Keratinocyte (primary cell): ENCODE measurements around the gene PCDH1. TPM values are rescaled to one million over a fixed set of nuclear protein-coding genes. Genes with fewer than 3 reads are reported as not detected.

Experiments
- DNase-seq: peaks from one replicate; pipeline ENCODE4 v3.0.0-alpha.2; 2011; ENCODE audit warnings: low read depth, missing footprints, low spot score
- FAIRE-seq: peaks from 2 replicates; lab custom pipeline; 2011; peaks lifted over from hg19 to GRCh38; lab: Jason Lieb, UNC
- H2AFZ ChIP-seq: 2 replicates; pipeline ENCODE4 v1.6.0; 2012; ENCODE audit warnings: low read length, control low read depth, inconsistent platforms; ENCODE audit not compliant: control insufficient read depth
- H3K27ac ChIP-seq: 2 replicates; pipeline ENCODE4 v1.5.1; 2011; ENCODE audit warnings: low read length; ENCODE audit not compliant: control insufficient read depth, insufficient read depth
- H3K27me3 ChIP-seq: 3 replicates; pipeline ENCODE4 v1.6.0; 2011; ENCODE audit warnings: low read length; ENCODE audit not compliant: control insufficient read depth, insufficient read depth; ENCODE audit errors: extremely low read depth
- H3K36me3 ChIP-seq, 2 experiments: 2 replicates in 1 of 2; 3 replicates in 1 of 2; pipeline ENCODE4 v1.5.1; 2011; ENCODE audit warnings: low read length in 2 of 2, mild to moderate bottlenecking in 1 of 2; ENCODE audit not compliant: control insufficient read depth in 2 of 2, insufficient read depth in 2 of 2; ENCODE audit errors: extremely low read depth in 1 of 2
- H3K4me1 ChIP-seq: 3 replicates; pipeline ENCODE4 v1.5.1; 2011; ENCODE audit warnings: low read length; ENCODE audit not compliant: control insufficient read depth, insufficient read depth; ENCODE audit errors: extremely low read depth
- H3K4me2 ChIP-seq: 3 replicates; pipeline ENCODE4 v1.6.0; 2011; ENCODE audit warnings: low read depth, low read length; ENCODE audit not compliant: control insufficient read depth, insufficient read depth; ENCODE audit errors: extremely low read depth
- H3K4me3 ChIP-seq, 3 experiments: fragments of 200-600 bp in 1 of 3; sonication (generic) in 1 of 3; 2 replicates in 2 of 3; 3 replicates in 1 of 3; pipeline ENCODE4 v1.5.1; 2011 to 2016; ENCODE audit warnings: low read length in 3 of 3, mild to moderate bottlenecking in 3 of 3, control low read depth in 2 of 3, inconsistent platforms in 1 of 3, low read depth in 1 of 3, mixed read lengths in 1 of 3, mixed run types in 1 of 3, moderate library complexity in 1 of 3; ENCODE audit not compliant: control insufficient read depth in 2 of 3, insufficient read depth in 2 of 3; ENCODE audit errors: extremely low read depth in 1 of 3
- H3K79me2 ChIP-seq: 2 replicates; pipeline ENCODE4 v1.6.0; 2012; ENCODE audit warnings: low read length; ENCODE audit not compliant: control insufficient read depth, insufficient read depth
- H3K9ac ChIP-seq: 3 replicates; pipeline ENCODE4 v1.6.0; 2011; ENCODE audit warnings: low read length; ENCODE audit not compliant: control insufficient read depth, insufficient read depth; ENCODE audit errors: extremely low read depth
- H3K9me1 ChIP-seq: 3 replicates; pipeline ENCODE4 v1.6.0; 2011; ENCODE audit warnings: low read length; ENCODE audit not compliant: control insufficient read depth, insufficient read depth; ENCODE audit errors: extremely low read depth
- H3K9me3 ChIP-seq: 2 replicates; pipeline ENCODE4 v1.5.1; 2012; ENCODE audit warnings: low read depth, low read length; ENCODE audit not compliant: control insufficient read depth
- H4K20me1 ChIP-seq: 3 replicates; pipeline ENCODE4 v1.6.0; 2011; ENCODE audit warnings: low read length; ENCODE audit not compliant: control insufficient read depth, insufficient read depth; ENCODE audit errors: extremely low read depth
- EZH2 ChIP-seq: IDR thresholded peaks from one replicate; pipeline ENCODE4 v1.6.1; 2012; ENCODE audit warnings: inconsistent platforms, mild to moderate bottlenecking, low read length, moderate library complexity
- dilution Hi-C: fragments of 300-500 bp; cut with MboI; formaldehyde crosslinking; loops from one replicate; pipeline ENCODE4 v1.7.0; 2020; ENCODE audit warnings: low sequenced_read_pairs; ENCODE audit not compliant: extremely low pct_ligation_motif_present
- polyA plus RNA-seq, 5 experiments: library from polyadenylated mRNA; depleted of rRNA in 3 of 5; stranded (reverse) in 3 of 5; stranded (forward) in 1 of 5; unstranded in 1 of 5; fragments of >200 nt; gene quantifications; 1 replicate in 1 of 5; 2 replicates in 3 of 5; 3 replicates in 1 of 5; pipeline versions ENCODE4 v1.2.1 to v1.2.3, GENCODE V29; 2011 to 2012; ENCODE audit warnings: missing spikeins in 2 of 5, low read depth in 1 of 5, low replicate concordance in 1 of 5
- TF ChIP-seq, protein P1 (sequence below), 3 experiments: IDR thresholded peaks in 1 of 3; conservative IDR thresholded peaks in 1 of 3; optimal IDR thresholded peaks in 1 of 3; 2 replicates in 2 of 3; 3 replicates in 1 of 3; pipeline versions ENCODE3 to v1.5.1; 2011; ENCODE audit warnings: low read length in 3 of 3, mild to moderate bottlenecking in 3 of 3, moderate library complexity in 2 of 3, control low read depth in 1 of 3, inconsistent platforms in 1 of 3; ENCODE audit not compliant: insufficient read depth in 2 of 3; ENCODE audit errors: extremely low read depth in 1 of 3

Gene PCDH1
- polyA plus RNA-seq, 1 donor (not counting 4 experiments of a cell fraction or from before 2014, with no cell fraction given): 10.0 TPM

DNA sequence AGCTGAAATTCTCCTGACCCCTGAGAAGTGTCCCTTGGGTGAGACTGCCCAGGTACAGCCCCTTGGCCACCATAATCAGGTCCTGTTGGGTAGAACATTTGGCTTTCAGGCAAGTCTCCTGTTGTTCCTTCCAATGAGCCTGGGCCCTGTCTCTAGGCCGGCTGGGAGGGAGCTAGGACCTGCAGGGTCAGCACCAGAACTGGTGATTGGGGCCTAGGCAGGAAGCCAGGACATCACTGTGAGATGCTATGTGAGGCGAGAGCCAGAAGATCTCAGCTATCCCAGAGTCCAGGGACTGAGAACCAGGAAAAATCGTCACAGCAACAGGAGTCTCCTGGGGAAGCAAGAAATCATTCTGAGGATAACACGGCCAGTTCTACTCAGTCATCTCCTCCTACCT, 51.5 kb downstream of the PCDH1 start:
- Histone ChIP-seq H4K20me1 (no peaks in the 10 kb centered on the region), H3K4me2 (no peak overlapping the region), H3K27me3 (peaks cover 10% of the 10 kb centered on the region), H3K79me2 (no peaks in the 10 kb centered on the region), H3K9me3 (no peaks in the 10 kb centered on the region), H3K4me1 (peaks cover 5% of the 10 kb centered on the region), H3K36me3 (no peaks in the 10 kb centered on the region), H3K9me1 (no peaks in the 10 kb centered on the region), H3K27ac (no peak overlapping the region), H3K9ac (no peak overlapping the region), H2AFZ (no peak overlapping the region), H3K4me3 (no peak overlapping the region)
- no peak for FAIRE-seq
- TF ChIP-seq EZH2: no peak
- TF ChIP-seq, protein P1, sequence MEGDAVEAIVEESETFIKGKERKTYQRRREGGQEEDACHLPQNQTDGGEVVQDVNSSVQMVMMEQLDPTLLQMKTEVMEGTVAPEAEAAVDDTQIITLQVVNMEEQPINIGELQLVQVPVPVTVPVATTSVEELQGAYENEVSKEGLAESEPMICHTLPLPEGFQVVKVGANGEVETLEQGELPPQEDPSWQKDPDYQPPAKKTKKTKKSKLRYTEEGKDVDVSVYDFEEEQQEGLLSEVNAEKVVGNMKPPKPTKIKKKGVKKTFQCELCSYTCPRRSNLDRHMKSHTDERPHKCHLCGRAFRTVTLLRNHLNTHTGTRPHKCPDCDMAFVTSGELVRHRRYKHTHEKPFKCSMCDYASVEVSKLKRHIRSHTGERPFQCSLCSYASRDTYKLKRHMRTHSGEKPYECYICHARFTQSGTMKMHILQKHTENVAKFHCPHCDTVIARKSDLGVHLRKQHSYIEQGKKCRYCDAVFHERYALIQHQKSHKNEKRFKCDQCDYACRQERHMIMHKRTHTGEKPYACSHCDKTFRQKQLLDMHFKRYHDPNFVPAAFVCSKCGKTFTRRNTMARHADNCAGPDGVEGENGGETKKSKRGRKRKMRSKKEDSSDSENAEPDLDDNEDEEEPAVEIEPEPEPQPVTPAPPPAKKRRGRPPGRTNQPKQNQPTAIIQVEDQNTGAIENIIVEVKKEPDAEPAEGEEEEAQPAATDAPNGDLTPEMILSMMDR (optimal IDR thresholded peaks at IDR 0.05 in 1 of 3, IDR thresholded peaks at IDR 0.05 in 1 of 3, conservative IDR thresholded peaks at IDR 0.05 in 1 of 3; ENCODE audit: extremely low read depth in 1 of 3, insufficient read depth in 2 of 3, low read length in 3 of 3): no peak
- dilution Hi-C loops: no loop called here
- no peak for DNase-seq

DNA sequence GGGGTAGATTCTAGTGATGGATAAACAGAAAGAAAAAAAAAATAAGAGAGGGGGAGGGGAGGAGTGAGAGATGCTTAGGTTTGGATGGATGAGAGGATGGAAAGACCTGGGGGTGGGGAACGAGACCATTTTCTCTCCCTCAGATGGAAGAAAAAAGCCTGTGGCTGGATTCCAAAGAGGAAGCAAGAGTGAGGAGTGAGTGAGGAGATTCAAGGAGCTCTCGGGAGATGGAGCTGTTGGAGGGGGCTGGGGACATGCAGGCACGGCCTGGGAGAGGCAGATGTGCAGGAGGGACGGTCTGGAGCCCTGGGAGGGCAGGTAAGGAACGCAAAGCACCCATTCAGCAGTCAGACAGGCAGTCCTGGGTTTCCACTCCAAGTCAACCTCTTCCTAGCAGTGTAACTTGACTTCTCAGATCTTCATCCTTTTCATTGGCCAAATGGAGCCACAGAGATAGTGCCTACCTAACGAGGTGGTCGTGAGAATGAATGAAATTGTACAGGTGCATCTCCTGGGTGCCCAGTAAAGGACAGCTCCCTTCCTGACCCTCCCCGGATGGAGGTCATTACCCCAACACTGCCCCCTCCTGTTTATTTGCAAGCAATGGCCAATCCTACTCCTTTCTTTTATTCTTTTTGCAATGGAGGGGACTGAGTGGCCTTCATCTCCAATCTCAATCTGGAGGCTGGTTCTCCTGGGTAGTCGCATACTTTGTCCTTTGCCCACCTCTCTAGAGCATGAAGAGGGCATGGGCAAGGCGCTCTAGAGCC, 52.2 kb downstream of the PCDH1 start:
- H3K9me1 ChIP-seq: no peaks in the 10 kb centered on the region
- peak; percentile 13 for FAIRE-seq

More for the DNA sequence above, 52.2 kb downstream of the PCDH1 start:
- Histone ChIP-seq H3K79me2 (no peaks in the 10 kb centered on the region), H3K9ac (no peak overlapping the region), H3K4me3 (no peak overlapping the region), H3K4me1 (peaks cover 12% of the 10 kb centered on the region), H3K4me2 (no peak overlapping the region), H3K9me3 (no peaks in the 10 kb centered on the region), H3K27me3 (peaks cover 10% of the 10 kb centered on the region), H3K36me3 (no peaks in the 10 kb centered on the region), H4K20me1 (no peaks in the 10 kb centered on the region), H3K27ac (no peak overlapping the region), H2AFZ (no peak overlapping the region)
- no peak for DNase-seq
- TF ChIP-seq, protein P1 (optimal IDR thresholded peaks at IDR 0.05 in 1 of 3, IDR thresholded peaks at IDR 0.05 in 1 of 3, conservative IDR thresholded peaks at IDR 0.05 in 1 of 3; ENCODE audit: extremely low read depth in 1 of 3, insufficient read depth in 2 of 3, low read length in 3 of 3): peak; percentile 33 to 62 (median 37)
- peak; percentile 10 for TF ChIP-seq EZH2
- dilution Hi-C loops: no loop called here
